CD4-positive, alpha-beta memory T cell (primary cell): ENCODE data around the gene DNAJC9. TPM values are rescaled to one million over a fixed set of nuclear protein-coding genes. Genes with fewer than 3 reads are reported as not detected.
"Not testable (repeated sequence)": the region's sequence is repeated elsewhere in the genome, so short reads cannot be mapped to it uniquely, and the experiment has no call there.

ENCODE experiments used
- CTCF ChIA-PET: fragments of 350-600 bp; sonication (Branson Sonifier 250); formaldehyde crosslinking; loops from one replicate; lab custom pipeline; 2021; ENCODE audit warnings: inconsistent platforms; ENCODE audit not compliant: partially characterized antibody; lab: Charles Lee
- POLR2A ChIA-PET: fragments of 350-600 bp; sonication (Branson Sonifier 250); formaldehyde crosslinking; loops from one replicate; lab custom pipeline; 2021; ENCODE audit not compliant: partially characterized antibody; lab: Charles Lee
- DNase-seq, 5 donors: peaks; one replicate each; pipeline versions ENCODE4 v3.0.0 to v3.0.0-alpha.2; 2020 to 2022; ENCODE audit warnings: mixed read lengths in 1 of 5
- H3K27ac ChIP-seq: one replicate; pipeline ENCODE4 v1.7.0; 2013; ENCODE audit warnings: low read depth, low read length
- H3K27me3 ChIP-seq: 2 replicates; pipeline ENCODE4 v1.7.0; 2013; ENCODE audit warnings: mild to moderate bottlenecking, low read length, moderate library complexity; ENCODE audit not compliant: insufficient read depth
- H3K36me3 ChIP-seq: 2 replicates; pipeline ENCODE4 v1.7.0; 2013; ENCODE audit warnings: mild to moderate bottlenecking, low read length, moderate library complexity; ENCODE audit not compliant: insufficient read depth
- H3K4me1 ChIP-seq: 2 replicates; pipeline ENCODE4 v1.7.0; 2013; ENCODE audit warnings: mild to moderate bottlenecking, low read length, moderate library complexity; ENCODE audit not compliant: insufficient read depth
- H3K4me3 ChIP-seq, 2 donors: one replicate each; pipeline ENCODE4 v1.7.0; 2013; ENCODE audit warnings: low read length in 2 of 2, mild to moderate bottlenecking in 1 of 2
- H3K9me3 ChIP-seq, 2 donors: one replicate each; pipeline ENCODE4 v1.7.0; 2013; ENCODE audit warnings: low read length in 2 of 2, control low read depth in 1 of 2; ENCODE audit not compliant: control insufficient read depth in 1 of 2
- H3K27ac Mint-ChIP-seq, 7 donors: one replicate each; pipeline ENCODE4 v1.8.0; 2020 to 2021; ENCODE audit warnings: mixed read lengths in 7 of 7, mild to moderate bottlenecking in 6 of 7, inconsistent platforms in 3 of 7, moderate library complexity in 3 of 7
- H3K27me3 Mint-ChIP-seq, 2 donors: one replicate each; pipeline ENCODE4 v1.8.0; 2020 to 2021; ENCODE audit warnings: mixed read lengths in 2 of 2
- H3K36me3 Mint-ChIP-seq, 2 donors: one replicate each; pipeline ENCODE4 v1.8.0; 2020 to 2021; ENCODE audit warnings: mixed read lengths in 2 of 2, inconsistent platforms in 1 of 2, mild to moderate bottlenecking in 1 of 2
- H3K4me1 Mint-ChIP-seq, 4 donors: one replicate each; pipeline ENCODE4 v1.8.0; 2020 to 2021; ENCODE audit warnings: mixed read lengths in 4 of 4, mild to moderate bottlenecking in 1 of 4
- H3K4me3 Mint-ChIP-seq, 8 donors: one replicate each; pipeline ENCODE4 v1.8.0; 2020 to 2021; ENCODE audit warnings: mixed read lengths in 8 of 8, mild to moderate bottlenecking in 7 of 8, moderate library complexity in 6 of 8, inconsistent platforms in 3 of 8
- H3K9me3 Mint-ChIP-seq, 8 donors: one replicate each; pipeline ENCODE4 v1.8.0; 2020 to 2021; ENCODE audit warnings: mixed read lengths in 8 of 8, mild to moderate bottlenecking in 5 of 8, inconsistent platforms in 3 of 8, moderate library complexity in 1 of 8
- intact Hi-C: fragments of 100-400 bp; cut with micrococcal nuclease; formaldehyde crosslinking; loops from one replicate; pipeline ENCODE4 v1.15.1; 2023
- polyA plus RNA-seq, 2 donors: library from polyadenylated mRNA; unstranded; fragments of 300-500 nt; fragmentation: Illumina TruSeq; gene quantifications; one replicate each; pipeline ENCODE4 v1.2.3, GENCODE V29; 2021
- total RNA-seq, 2 experiments: library from RNA; stranded (reverse); gene quantifications; one replicate each; pipeline ENCODE4 v1.2.3, GENCODE V29; 2021

Gene DNAJC9
- total and polyA plus RNA-seq, 4 experiments from 2014 or later, result 31.6 to 40.1 (median 31.6) TPM

GRCh38 chr10:73263693-73264347, 16.8 kb upstream of the DNAJC9 start:
- H3K27me3 Mint-ChIP-seq, result no peaks in the 10 kb centered on the region
- no peak overlapping the region for H3K4me3 ChIP-seq
- peaks cover 0 to 3% (median 0%) of the 10 kb centered on the region in 4 donors for H3K4me1 Mint-ChIP-seq
- ChIA-PET CTCF (interaction anchor here (0.6 to 1.5 kb wide), 10 partner anchors 9 to 651 kb away, joined by 3 to 5 read pairs (median 3); partner anchors contain the start of gene MYOZ1), POLR2A (no interaction called here)
- H3K9me3 Mint-ChIP-seq, result peaks cover 0 to 8% (median 4%) of the 10 kb centered on the region in 8 donors
- no peaks in the 10 kb centered on the region for H3K36me3 Mint-ChIP-seq
- peak overlapping the region in 1 of 7 donors; percentile 66 for H3K27ac Mint-ChIP-seq
- H3K27me3 ChIP-seq, result no peaks in the 10 kb centered on the region
- no peaks in the 10 kb centered on the region for H3K9me3 ChIP-seq
- H3K4me3 Mint-ChIP-seq, result no peak overlapping the region
- intact Hi-C loops, result loop anchor here (1.0 kb wide), 1 partner anchor 380 kb away; no protein-coding TSS in a partner anchor
- no peaks in the 10 kb centered on the region for H3K4me1 ChIP-seq
- peak in 3 of 5 donors; percentile 6 to 12 (median 8) for DNase-seq
- H3K36me3 ChIP-seq, result no peaks in the 10 kb centered on the region
- no peak overlapping the region for H3K27ac ChIP-seq

DNA sequence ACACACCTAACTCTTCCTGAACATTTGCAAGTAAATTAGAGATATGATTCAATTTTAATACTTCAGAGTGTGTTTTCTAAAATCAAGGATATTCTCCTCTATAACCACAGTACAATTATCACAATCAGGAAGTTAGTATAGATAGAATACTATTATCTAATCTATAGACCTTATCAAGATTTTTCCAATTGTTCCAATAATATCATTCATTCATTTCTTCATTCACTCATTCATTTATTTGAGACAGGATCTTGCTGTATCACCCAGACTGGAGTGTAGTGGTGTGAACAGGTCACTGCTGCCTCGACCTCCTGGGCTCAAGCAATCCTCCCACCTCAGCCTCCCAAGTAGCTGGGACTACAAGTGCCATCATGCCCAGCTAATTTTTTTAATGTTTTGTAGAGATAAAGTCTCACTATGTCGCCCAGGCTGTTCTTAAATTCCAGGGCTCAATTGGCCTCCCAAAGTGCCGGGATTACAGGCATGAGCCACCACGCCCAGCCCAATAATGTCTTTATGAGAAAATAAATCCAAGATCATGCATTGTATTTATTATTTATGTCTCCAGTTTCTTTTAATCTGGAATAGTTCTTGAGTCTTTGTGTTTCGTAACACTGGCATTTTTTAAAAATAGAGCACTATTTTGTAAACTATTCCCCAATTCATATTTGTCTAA, 16.0 kb upstream of the DNAJC9 start:
- no peaks in the 10 kb centered on the region for H3K9me3 ChIP-seq
- peaks cover 0 to 12% (median 7%) of the 10 kb centered on the region in 8 donors for H3K9me3 Mint-ChIP-seq
- no peaks in the 10 kb centered on the region for H3K36me3 ChIP-seq
- H3K4me1 ChIP-seq, result no peaks in the 10 kb centered on the region
- no peak overlapping the region for H3K27ac Mint-ChIP-seq
- intact Hi-C loops, result no loop called here
- no peak overlapping the region for H3K27ac ChIP-seq
- H3K27me3 Mint-ChIP-seq, result no peaks in the 10 kb centered on the region
- no peak for DNase-seq
- H3K4me1 Mint-ChIP-seq, result peaks cover 0 to 3% (median 0%) of the 10 kb centered on the region in 4 donors
- no peaks in the 10 kb centered on the region for H3K36me3 Mint-ChIP-seq
- no peak overlapping the region for H3K4me3 Mint-ChIP-seq
- CTCF ChIA-PET, result interaction anchor here (0.9 to 1.5 kb wide), 7 partner anchors 9 to 381 kb away, joined by 3 to 5 read pairs (median 3); partner anchors contain the start of gene MYOZ1
- POLR2A ChIA-PET, result no interaction called here
- no peaks in the 10 kb centered on the region for H3K27me3 ChIP-seq
- no peak overlapping the region for H3K4me3 ChIP-seq

GRCh38 chr10:73262105-73262730, 15.2 kb upstream of the DNAJC9 start:
- intact Hi-C loops, result no loop called here
- POLR2A ChIA-PET, result no interaction called here

DNA sequence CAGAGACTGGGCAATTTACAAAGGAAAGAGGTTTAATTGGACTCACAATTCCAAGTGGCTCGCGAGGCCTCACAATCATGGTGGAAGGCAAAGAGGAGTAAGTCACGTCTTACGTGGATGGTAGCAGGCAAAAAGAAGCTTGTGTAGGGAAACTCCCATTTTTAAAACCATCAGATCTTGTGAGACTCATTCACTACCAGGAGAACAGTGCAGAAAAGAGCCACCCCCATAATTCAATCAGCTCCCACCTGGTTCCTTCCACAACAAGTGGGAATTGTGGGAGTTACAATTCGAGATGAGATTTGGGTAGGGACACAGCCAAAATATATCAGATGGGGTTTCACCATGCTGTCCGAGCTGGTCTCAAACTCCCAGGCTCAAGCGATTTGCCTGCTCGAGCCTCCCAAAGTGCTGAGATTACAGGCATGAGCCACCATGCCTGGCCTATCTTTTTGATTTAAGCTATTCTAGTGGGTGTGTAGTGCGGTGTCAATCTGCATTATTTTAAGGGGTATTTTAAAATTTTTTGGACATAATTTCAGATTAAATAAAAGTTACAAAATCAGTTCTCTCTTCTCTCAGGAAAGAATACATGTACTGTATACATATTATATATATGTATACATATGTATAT, 14.4 kb upstream of the DNAJC9 start:
- Histone ChIP-seq H3K27me3 (no peaks in the 10 kb centered on the region), H3K4me3 (no peak overlapping the region), H3K27ac (no peak overlapping the region), H3K36me3 (no peaks in the 10 kb centered on the region), H3K4me1 (no peaks in the 10 kb centered on the region), H3K9me3 (no peaks in the 10 kb centered on the region)
- H3K4me3 Mint-ChIP-seq, result no peak overlapping the region
- peaks cover 0 to 3% (median 0%) of the 10 kb centered on the region in 4 donors for H3K4me1 Mint-ChIP-seq
- DNase-seq, result no peak
- no peak overlapping the region for H3K27ac Mint-ChIP-seq
- H3K27me3 Mint-ChIP-seq, result no peaks in the 10 kb centered on the region
- peaks cover 0 to 12% (median 7%) of the 10 kb centered on the region in 8 donors for H3K9me3 Mint-ChIP-seq
- intact Hi-C loops, result no loop called here
- ChIA-PET CTCF (interaction anchor here (0.6 kb wide), 1 partner anchor 1460 kb away, joined by 4 read pairs; no protein-coding TSS in a partner anchor), POLR2A (no interaction called here)
- no peaks in the 10 kb centered on the region for H3K36me3 Mint-ChIP-seq

More at GRCh38 chr10:73262105-73262730, 15.2 kb upstream of the DNAJC9 start:
- no peak for DNase-seq
- Histone ChIP-seq H3K27ac (no peak overlapping the region), H3K4me3 (no peak overlapping the region), H3K36me3 (no peaks in the 10 kb centered on the region), H3K27me3 (no peaks in the 10 kb centered on the region), H3K9me3 (no peaks in the 10 kb centered on the region), H3K4me1 (no peaks in the 10 kb centered on the region)
- no peaks in the 10 kb centered on the region for H3K27me3 Mint-ChIP-seq
- no peaks in the 10 kb centered on the region for H3K36me3 Mint-ChIP-seq
- no peak overlapping the region for H3K27ac Mint-ChIP-seq
- no peak overlapping the region for H3K4me3 Mint-ChIP-seq
- CTCF ChIA-PET, result no interaction called here
- peaks cover 0 to 12% (median 7%) of the 10 kb centered on the region in 8 donors for H3K9me3 Mint-ChIP-seq
- H3K4me1 Mint-ChIP-seq, result peaks cover 0 to 3% (median 0%) of the 10 kb centered on the region in 4 donors

DNA sequence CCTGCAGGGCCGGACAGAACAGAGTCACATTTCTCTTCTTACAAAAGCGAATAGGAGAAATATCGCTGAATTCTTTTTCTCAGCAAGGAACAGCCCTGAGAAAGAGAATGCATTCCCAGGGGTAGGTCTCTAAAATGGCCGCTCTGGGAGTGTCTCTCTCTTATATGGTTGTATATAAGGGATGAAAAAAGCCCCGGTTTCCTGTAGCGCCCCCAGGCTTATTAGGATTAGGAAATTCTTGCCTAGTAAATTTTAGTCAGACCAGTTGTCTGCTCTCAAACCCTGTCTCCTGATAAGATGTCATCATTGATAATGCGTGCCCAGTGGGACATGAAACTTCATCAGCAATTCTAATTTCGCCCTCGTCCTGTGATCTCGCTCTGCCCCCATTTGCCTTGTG, 11.6 kb upstream of the DNAJC9 start:
- H3K27me3 ChIP-seq, CTCF ChIA-PET, H3K4me3 ChIP-seq, H3K27me3 Mint-ChIP-seq, H3K27ac Mint-ChIP-seq, H3K4me3 Mint-ChIP-seq, H3K27ac ChIP-seq, H3K4me1 ChIP-seq, H3K9me3 ChIP-seq, H3K4me1 Mint-ChIP-seq, H3K36me3 ChIP-seq, H3K36me3 Mint-ChIP-seq, DNase-seq: not testable (repeated sequence)
- peaks cover 0 to 12% (median 7%) of the 10 kb centered on the region in 8 donors for H3K9me3 Mint-ChIP-seq
- intact Hi-C loops, result loop anchor here (10.0 kb wide), 1 partner anchor 904 kb away; the partner anchor contains the start of gene DNAJB12
- POLR2A ChIA-PET, result interaction anchor here (1.0 kb wide), 1 partner anchor 11 kb away, joined by 3 read pairs; the partner anchor contains the start of gene DNAJC9

GRCh38 chr10:73253225-73253555, 6.1 kb upstream of the DNAJC9 start:
- H3K4me3 Mint-ChIP-seq, result peak overlapping the region; percentile 95 to 100 (median 98)
- Histone ChIP-seq H3K4me3 (peak overlapping the region; percentile 49 to 99), H3K27ac (peak overlapping the region; percentile 82), H3K4me1 (peaks cover 27% of the 10 kb centered on the region), H3K27me3 (no peaks in the 10 kb centered on the region), H3K36me3 (no peaks in the 10 kb centered on the region), H3K9me3 (no peaks in the 10 kb centered on the region)
- intact Hi-C loops, result loop anchor here (2.0 to 10.0 kb wide), 5 partner anchors 106 to 898 kb away; partner anchors contain the start of genes CFAP70, DNAJB12, MCU and P4HA1
- peaks cover 18 to 40% (median 31%) of the 10 kb centered on the region in 4 donors for H3K4me1 Mint-ChIP-seq
- peaks cover 0 to 2% (median 0%) of the 10 kb centered on the region in 8 donors for H3K9me3 Mint-ChIP-seq
- no peaks in the 10 kb centered on the region for H3K27me3 Mint-ChIP-seq
- H3K27ac Mint-ChIP-seq, result peak overlapping the region; percentile 94 to 99 (median 97)
- ChIA-PET POLR2A (interaction anchor here (1.1 to 2.6 kb wide), 8 partner anchors 12 to 897 kb away, joined by 3 to 12 read pairs (median 3); partner anchors contain the start of genes AP3M1, CFAP70 and P4HA1), CTCF (interaction anchor here (0.7 to 1.5 kb wide), 2 partner anchors 11 to 94 kb away, joined by 3 to 4 read pairs; no protein-coding TSS in a partner anchor)
- DNase-seq, result peak in 1 of 5 donors; percentile 16
- H3K36me3 Mint-ChIP-seq, result peaks cover 9 to 31% of the 10 kb centered on the region in 2 donors
